HepG2 (cell line): Measurements from ENCODE around the gene PGM2. TPM values are rescaled to one million over a fixed set of nuclear protein-coding genes. Genes with fewer than 3 reads are reported as not detected.

Experiments
- ATAC-seq: fragments of 200-7000 bp; cut with Tn5 transposase; 3 replicates; pipeline ENCODE4 v1.9.1; 2020; ENCODE audit warnings: mild to moderate bottlenecking, moderate library complexity
- BruUV-seq: library from RNA; stranded (reverse); fragments of 400-500 nt; replicated peaks from 2 replicates; lab custom pipeline; 2021; lab: Mats Ljungman, UMichigan
- CTCF ChIA-PET: fragments of 300-600 bp; formaldehyde crosslinking; extraction: SDS; loops from one replicate; lab custom pipeline; 2021; ENCODE audit warnings: low total read pairs, inconsistent platforms, low intra/inter-chr PET ratio; lab: Yijun Ruan, JAX
- POLR2A ChIA-PET: fragments of 350-600 bp; sonication (Branson Sonifier 250); formaldehyde crosslinking; loops from one replicate; lab custom pipeline; 2020; ENCODE audit warnings: antibody characterized with exemption, inconsistent platforms; lab: Yijun Ruan, JAX
- DNase-seq: peaks from one replicate; pipeline ENCODE4 v3.0.0-alpha.2; 2015; ENCODE audit warnings: low spot score
- FAIRE-seq: peaks from 3 replicates; lab custom pipeline; 2011; peaks lifted over from hg19 to GRCh38; lab: Jason Lieb, UNC
- H2AFZ ChIP-seq: one replicate; pipeline ENCODE4 v1.6.1; 2011; ENCODE audit warnings: low read length, inconsistent platforms
- H3K27ac ChIP-seq: fragments of 300-600 bp; 3 replicates; pipeline ENCODE4 v1.8.0; 2011; ENCODE audit warnings: mixed run types, mild to moderate bottlenecking, mixed read lengths, low read length, inconsistent platforms; ENCODE audit not compliant: insufficient read depth; ENCODE audit errors: extremely low read length
- H3K27me3 ChIP-seq, 2 experiments: fragments of 200-600 bp in 1 of 2; 2 replicates in 1 of 2; 3 replicates in 1 of 2; pipeline versions ENCODE4 v1.6.0 to v1.8.0; 2011; ENCODE audit warnings: low read length in 2 of 2, mild to moderate bottlenecking in 2 of 2, moderate library complexity in 2 of 2, inconsistent platforms in 1 of 2; ENCODE audit not compliant: insufficient read depth in 2 of 2, control insufficient read depth in 1 of 2
- H3K36me3 ChIP-seq, 2 experiments: fragments of 200-600 bp in 1 of 2; replicated peaks in 1 of 2; 2 replicates in 1 of 2; 3 replicates in 1 of 2; pipeline versions ENCODE4 v1.5.1 to v1.8.0; 2011; ENCODE audit warnings: low read length in 2 of 2, inconsistent platforms in 1 of 2; ENCODE audit not compliant: insufficient read depth in 2 of 2, control insufficient read depth in 1 of 2
- H3K4me1 ChIP-seq: 2 replicates; pipeline ENCODE4 v1.5.1; 2012; ENCODE audit warnings: low read length, inconsistent platforms; ENCODE audit not compliant: insufficient read depth
- H3K4me2 ChIP-seq: 2 replicates; pipeline ENCODE4 v1.6.0; 2011; ENCODE audit warnings: low read depth, low read length, inconsistent platforms
- H3K4me3 ChIP-seq, 3 experiments: fragments of 200-600 bp in 1 of 3; sonication (generic), shearing (Covaris generic) in 1 of 3; replicated peaks in 1 of 3; 2 replicates each; pipeline ENCODE4 v1.5.1; 2011 to 2016; ENCODE audit warnings: low read length in 3 of 3, inconsistent platforms in 2 of 3, low read depth in 2 of 3, mild to moderate bottlenecking in 2 of 3, control low read depth in 1 of 3, mixed read lengths in 1 of 3; ENCODE audit not compliant: insufficient read depth in 1 of 3
- H3K79me2 ChIP-seq: one replicate; pipeline ENCODE4 v1.6.1; 2011; ENCODE audit warnings: low read length, inconsistent platforms; ENCODE audit not compliant: insufficient read depth
- H3K9ac ChIP-seq: 2 replicates; pipeline ENCODE4 v1.6.0; 2011; ENCODE audit warnings: mild to moderate bottlenecking, low read depth, low read length, inconsistent platforms; ENCODE audit not compliant: insufficient read depth
- H3K9me3 ChIP-seq: 2 replicates; pipeline ENCODE4 v1.5.1; 2012; ENCODE audit warnings: mild to moderate bottlenecking, low read length
- H4K20me1 ChIP-seq: 2 replicates; pipeline ENCODE4 v1.6.0; 2011; ENCODE audit warnings: inconsistent platforms, mild to moderate bottlenecking, low read length, moderate library complexity; ENCODE audit not compliant: insufficient read depth
- ADNP ChIP-seq: sonication (generic); formaldehyde crosslinking; IDR thresholded peaks from 2 replicates; pipeline ENCODE4 v1.4.0; 2020; ENCODE audit warnings: missing genetic modification reagents
- ARID2 ChIP-seq: sonication (generic); formaldehyde crosslinking; IDR thresholded peaks from 2 replicates; pipeline ENCODE4 v1.8.1; 2022; ENCODE audit warnings: mild to moderate bottlenecking, missing genetic modification reagents, borderline replicate concordance
- BHLHE40 ChIP-seq: IDR thresholded peaks from 2 replicates; pipeline ENCODE4 v1.6.1; 2011; ENCODE audit warnings: low read length, improper control_type of control experiment
- DMAP1 ChIP-seq: IDR thresholded peaks from 2 replicates; pipeline ENCODE4 v1.6.1; 2016
- ELK4 ChIP-seq: sonication (generic); formaldehyde crosslinking; IDR thresholded peaks from 2 replicates; pipeline ENCODE4 v1.9.0; 2021; ENCODE audit warnings: missing genetic modification reagents, borderline replicate concordance
- FOXM1 ChIP-seq: sonication (generic); formaldehyde crosslinking; IDR thresholded peaks from 2 replicates; pipeline ENCODE4 v1.5.0; 2020; ENCODE audit warnings: missing genetic modification reagents
- HIVEP1 ChIP-seq: sonication (generic); formaldehyde crosslinking; IDR thresholded peaks from 2 replicates; pipeline ENCODE4 v1.4.0; 2020; ENCODE audit warnings: mild to moderate bottlenecking, missing genetic modification reagents
- IRF2 ChIP-seq: IDR thresholded peaks from 2 replicates; pipeline ENCODE4 v1.6.1; 2018; ENCODE audit warnings: missing genetic modification reagents, missing compliant biosample characterization
- NCOA2 ChIP-seq: sonication (generic); formaldehyde crosslinking; IDR thresholded peaks from 2 replicates; pipeline ENCODE4 v1.8.0; 2022; ENCODE audit warnings: inconsistent platforms
- NR2F1 ChIP-seq, 2 experiments: fragments of 450-650 bp in 1 of 2; formaldehyde crosslinking in 1 of 2; IDR thresholded peaks; 2 replicates each; pipeline versions ENCODE4 v1.5.0 to v1.6.1; 2016 to 2020; ENCODE audit warnings: mild to moderate bottlenecking in 1 of 2, missing compliant biosample characterization in 1 of 2, missing genetic modification reagents in 1 of 2, moderate library complexity in 1 of 2
- PPARG ChIP-seq: conservative IDR thresholded peaks from 2 replicates; pipeline ENCODE4 v1.6.1; 2016; ENCODE audit warnings: missing biosample characterization, missing genetic modification reagents
- RBM39 ChIP-seq: fragments of 200-400 bp; formaldehyde crosslinking; IDR thresholded peaks from one replicate; pipeline ENCODE4 v1.6.1; 2018; ENCODE audit warnings: antibody characterized with exemption, mild to moderate bottlenecking, low read depth, low read length; ENCODE audit not compliant: poor library complexity, severe bottlenecking
- RFX3 ChIP-seq: IDR thresholded peaks from 2 replicates; pipeline ENCODE4 v1.6.1; 2016; ENCODE audit warnings: missing biosample characterization, missing genetic modification reagents
- ZKSCAN5 ChIP-seq: sonication (generic); formaldehyde crosslinking; IDR thresholded peaks from 2 replicates; pipeline ENCODE4 v1.5.1; 2020; ENCODE audit warnings: mild to moderate bottlenecking, missing genetic modification reagents
- ZNF142 ChIP-seq: sonication (generic); formaldehyde crosslinking; IDR thresholded peaks from 2 replicates; pipeline ENCODE4 v1.4.0; 2020; ENCODE audit warnings: missing genetic modification reagents
- ZNF343 ChIP-seq: sonication (generic); formaldehyde crosslinking; IDR thresholded peaks from 2 replicates; pipeline ENCODE4 v1.4.0; 2020; ENCODE audit warnings: mild to moderate bottlenecking, missing genetic modification reagents
- ZNF484 ChIP-seq: sonication (generic); formaldehyde crosslinking; IDR thresholded peaks from 2 replicates; pipeline ENCODE4 v1.5.1; 2020; ENCODE audit warnings: mild to moderate bottlenecking, low read depth, missing genetic modification reagents, borderline replicate concordance
- ZNF580 ChIP-seq: IDR thresholded peaks from 2 replicates; pipeline ENCODE4 v1.6.1; 2016; ENCODE audit warnings: low read depth, borderline replicate concordance
- ZNF670 ChIP-seq: sonication (generic); formaldehyde crosslinking; IDR thresholded peaks from 2 replicates; pipeline ENCODE4 v1.8.0; 2022; ENCODE audit warnings: mild to moderate bottlenecking, missing genetic modification reagents, borderline replicate concordance
- ZNF792 ChIP-seq: IDR thresholded peaks from 2 replicates; pipeline ENCODE4 v1.6.1; 2016
- WGBS: methylation state at CpG from one replicate; pipeline ENCODE4 v1.1.6; 2017; ENCODE audit warnings: low lambda C conversion rate; 5-methylcytosine and 5-hydroxymethylcytosine counted together
- in situ Hi-C: cut with HindIII; loops from 2 replicates; pipeline ENCODE4 v1.10.0; 2017; ENCODE audit warnings: low pct_unique_long_range_greater_than_20kb; ENCODE audit not compliant: extremely low pct_ligation_motif_present
- intact Hi-C: fragments of 100-400 bp; cut with micrococcal nuclease; formaldehyde crosslinking; loops from one replicate; pipeline ENCODE4 v1.10.0; 2022; ENCODE audit not compliant: unreplicated experiment
- polyA plus RNA-seq, 8 experiments: library from polyadenylated mRNA; depleted of rRNA in 3 of 8; stranded (reverse) in 7 of 8; unstranded in 1 of 8; fragments of >200 nt; fragmentation: Illumina TruSeq in 4 of 8; extraction: Trizol in 4 of 8; gene quantifications; 2 replicates each; pipeline versions ENCODE4 v1.2.1 to v1.2.3, GENCODE V29; 2011 to 2016; ENCODE audit warnings: low read depth in 4 of 8, missing spikeins in 1 of 8, mixed read lengths in 1 of 8; ENCODE audit not compliant: insufficient read depth in 1 of 8
- total RNA-seq, 5 experiments: library from RNA; depleted of rRNA; stranded (reverse); fragments of >200 nt; fragmentation: Illumina TruSeq; extraction: Trizol; gene quantifications; 2 replicates each; pipeline ENCODE4 v1.2.3, GENCODE V29; 2016; ENCODE audit warnings: low read depth in 1 of 5

PGM2 gene
- total and polyA plus RNA-seq, 2 of the 13 experiments (the other 11 are each of a cell fraction or from before 2014, with no cell fraction given), result 14.6 to 36.9 TPM

- intact Hi-C loops, result no loop called here
- FAIRE-seq (no peak), DNase-seq (no peak), ATAC-seq (no peak)
- no peak overlapping the region for H3K27ac ChIP-seq
- BruUV-seq, result no TSS peak
- no peak overlapping the region for H2AFZ ChIP-seq
- H3K9ac ChIP-seq, result no peak overlapping the region
- POLR2A ChIA-PET, result no interaction called here
- no peak for TF ChIP-seq ZNF142 (CRISPR knock-in tag)
- no peak for TF ChIP-seq ZNF580
- no peak for TF ChIP-seq PPARG (CRISPR knock-in tag)
- no peak for TF ChIP-seq IRF2 (CRISPR knock-in tag)
- TF ChIP-seq ZNF792 (CRISPR knock-in tag), result no peak
- TF ChIP-seq FOXM1 (CRISPR knock-in tag), result no peak
- TF ChIP-seq ZNF343 (CRISPR knock-in tag), result no peak
- TF ChIP-seq ZNF484 (CRISPR knock-in tag), result no peak
- TF ChIP-seq DMAP1 (CRISPR knock-in tag), result no peak
- no peak for TF ChIP-seq RBM39
- TF ChIP-seq HIVEP1 (CRISPR knock-in tag), result no peak
- no peak for TF ChIP-seq ARID2
- TF ChIP-seq ADNP (CRISPR knock-in tag), result no peak
- TF ChIP-seq BHLHE40, result no peak
- no peak for TF ChIP-seq ZKSCAN5 (CRISPR knock-in tag)
- TF ChIP-seq NR2F1 (CRISPR knock-in tag; IDR thresholded peaks at IDR 0.05), result no peak
- no peak for TF ChIP-seq RFX3 (CRISPR knock-in tag)
- no peak for TF ChIP-seq ZNF670 (CRISPR knock-in tag)
- TF ChIP-seq ELK4 (CRISPR knock-in tag), result no peak
- no peak for TF ChIP-seq NCOA2 (CRISPR knock-in tag)
- CTCF ChIA-PET, result no interaction called here
- H3K4me1 ChIP-seq, result peaks cover 7% of the 10 kb centered on the region; the same call in 1 of the 2 replicates
- peaks cover 0 to 10% of the 10 kb centered on the region in 2 experiments; a peak in 1 of 5 replicates for H3K27me3 ChIP-seq
- no peaks in the 10 kb centered on the region for H4K20me1 ChIP-seq
- no peaks in the 10 kb centered on the region for H3K9me3 ChIP-seq
- WGBS, result 50% methylated on average over 7 of the region's 7 CpGs
- H3K79me2 ChIP-seq, result no peaks in the 10 kb centered on the region
- no peaks in the 10 kb centered on the region for H3K36me3 ChIP-seq
- in situ Hi-C loops, result no loop called here
- no peak overlapping the region for H3K4me2 ChIP-seq
- no peak overlapping the region for H3K4me3 ChIP-seq
Measured at GRCh38 chr4:37902212-37902611, 75.7 kb downstream of the PGM2 start.
